ENCODE measurements around the gene POMGNT2. TPM values are rescaled to one million over a fixed set of nuclear protein-coding genes. Genes with fewer than 3 reads are reported as not detected.

Gene POMGNT2
- total RNA-seq, 2 donors from 2014 or later: 11.5 to 13.7 TPM

DNA sequence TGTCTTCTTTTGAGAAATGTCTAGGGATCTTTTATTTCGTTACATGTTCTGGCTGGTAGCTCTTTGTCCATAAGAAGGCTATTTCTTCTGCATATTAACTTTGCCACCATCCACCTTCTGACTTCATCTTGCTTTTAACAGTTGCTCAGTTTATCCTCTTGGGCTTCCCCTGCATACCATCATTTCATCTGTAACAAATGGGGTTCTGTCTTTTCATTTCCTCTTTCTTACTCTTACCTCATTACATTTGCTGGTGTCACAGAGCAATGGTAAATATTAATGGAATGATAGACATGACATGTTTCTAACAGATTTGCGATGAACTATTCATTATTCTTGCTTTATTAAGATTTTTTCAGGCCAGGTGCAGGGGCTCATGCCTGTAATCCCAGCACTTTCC, 64.4 kb downstream of the POMGNT2 start:
- intact Hi-C loops (cut with DNase I): no loop called here
- H3K27me3 ChIP-seq: no peaks in the 10 kb centered on the region
- no peaks in the 10 kb centered on the region for H3K36me3 ChIP-seq (replicated peaks in 1 of 2; ENCODE audit: insufficient read depth in 1 of 2, low read depth in 2 of 2)
- no peak overlapping the region for H3K4me3 ChIP-seq
- H3K4me1 ChIP-seq: no peaks in the 10 kb centered on the region
- H3K9me3 ChIP-seq: peaks cover 0 to 12% (median 0%) of the 10 kb centered on the region in 3 donors
- no peak overlapping the region for H3K27ac ChIP-seq
- 89 to 96% methylated on average over 2 of the region's 2 CpGs for WGBS, 2 donors
- TF ChIP-seq, protein P1, sequence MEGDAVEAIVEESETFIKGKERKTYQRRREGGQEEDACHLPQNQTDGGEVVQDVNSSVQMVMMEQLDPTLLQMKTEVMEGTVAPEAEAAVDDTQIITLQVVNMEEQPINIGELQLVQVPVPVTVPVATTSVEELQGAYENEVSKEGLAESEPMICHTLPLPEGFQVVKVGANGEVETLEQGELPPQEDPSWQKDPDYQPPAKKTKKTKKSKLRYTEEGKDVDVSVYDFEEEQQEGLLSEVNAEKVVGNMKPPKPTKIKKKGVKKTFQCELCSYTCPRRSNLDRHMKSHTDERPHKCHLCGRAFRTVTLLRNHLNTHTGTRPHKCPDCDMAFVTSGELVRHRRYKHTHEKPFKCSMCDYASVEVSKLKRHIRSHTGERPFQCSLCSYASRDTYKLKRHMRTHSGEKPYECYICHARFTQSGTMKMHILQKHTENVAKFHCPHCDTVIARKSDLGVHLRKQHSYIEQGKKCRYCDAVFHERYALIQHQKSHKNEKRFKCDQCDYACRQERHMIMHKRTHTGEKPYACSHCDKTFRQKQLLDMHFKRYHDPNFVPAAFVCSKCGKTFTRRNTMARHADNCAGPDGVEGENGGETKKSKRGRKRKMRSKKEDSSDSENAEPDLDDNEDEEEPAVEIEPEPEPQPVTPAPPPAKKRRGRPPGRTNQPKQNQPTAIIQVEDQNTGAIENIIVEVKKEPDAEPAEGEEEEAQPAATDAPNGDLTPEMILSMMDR (IDR thresholded peaks at IDR 0.05): no peak
- no peak for TF ChIP-seq POLR2A (IDR thresholded peaks at IDR 0.05)
- DNase-seq (no peak), ATAC-seq (no peak)

DNA sequence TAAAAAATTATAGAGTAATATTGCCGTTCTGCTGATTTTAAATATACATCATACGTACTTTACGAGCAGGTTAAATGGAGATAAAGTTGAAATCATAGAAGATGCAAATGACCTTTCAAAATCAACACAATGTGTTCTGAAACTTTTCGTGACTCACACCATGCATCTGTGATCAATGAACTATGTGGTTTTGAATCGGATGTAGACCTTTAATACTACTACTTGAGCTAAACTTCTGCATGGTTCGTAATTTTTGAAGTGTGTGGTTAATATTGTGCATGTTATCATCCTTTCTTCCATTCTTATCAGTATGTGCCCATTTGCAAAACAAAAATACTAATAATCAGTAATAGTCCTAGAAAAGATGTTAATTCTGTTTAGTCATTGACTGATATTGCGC, 67.9 kb downstream of the POMGNT2 start:
- DNase-seq (no peak), ATAC-seq (no peak)
- Histone ChIP-seq H3K27ac (no peak overlapping the region), H3K9me3 (no peaks in the 10 kb centered on the region), H3K4me1 (no peaks in the 10 kb centered on the region), H3K4me3 (no peak overlapping the region), H3K27me3 (no peaks in the 10 kb centered on the region), H3K36me3 (replicated peaks in 1 of 2; ENCODE audit: insufficient read depth in 1 of 2, low read depth in 2 of 2) (no peaks in the 10 kb centered on the region)
- 76 to 84% methylated on average over 7 of the region's 7 CpGs for WGBS, 2 donors
- intact Hi-C loops (cut with DNase I): no loop called here
- TF ChIP-seq, protein P1 (IDR thresholded peaks at IDR 0.05): no peak
- no peak for TF ChIP-seq POLR2A (IDR thresholded peaks at IDR 0.05)

- Histone ChIP-seq H3K4me3 (no peak overlapping the region), H3K9me3 (no peaks in the 10 kb centered on the region), H3K27ac (no peak overlapping the region), H3K4me1 (no peaks in the 10 kb centered on the region), H3K36me3 (replicated peaks in 1 of 2; ENCODE audit: insufficient read depth in 1 of 2, low read depth in 2 of 2) (no peaks in the 10 kb centered on the region), H3K27me3 (no peaks in the 10 kb centered on the region)
- DNase-seq (no peak), ATAC-seq (no peak)
- intact Hi-C loops (cut with DNase I): no loop called here
- WGBS, 2 donors: 83 to 89% methylated on average over 9 of the region's 9 CpGs
- TF ChIP-seq, protein P1 (IDR thresholded peaks at IDR 0.05): no peak
- TF ChIP-seq POLR2A (IDR thresholded peaks at IDR 0.05): no peak
These were observed 69.1 kb downstream of the POMGNT2 start for GRCh38 chr3:43036621-43037423.

DNA sequence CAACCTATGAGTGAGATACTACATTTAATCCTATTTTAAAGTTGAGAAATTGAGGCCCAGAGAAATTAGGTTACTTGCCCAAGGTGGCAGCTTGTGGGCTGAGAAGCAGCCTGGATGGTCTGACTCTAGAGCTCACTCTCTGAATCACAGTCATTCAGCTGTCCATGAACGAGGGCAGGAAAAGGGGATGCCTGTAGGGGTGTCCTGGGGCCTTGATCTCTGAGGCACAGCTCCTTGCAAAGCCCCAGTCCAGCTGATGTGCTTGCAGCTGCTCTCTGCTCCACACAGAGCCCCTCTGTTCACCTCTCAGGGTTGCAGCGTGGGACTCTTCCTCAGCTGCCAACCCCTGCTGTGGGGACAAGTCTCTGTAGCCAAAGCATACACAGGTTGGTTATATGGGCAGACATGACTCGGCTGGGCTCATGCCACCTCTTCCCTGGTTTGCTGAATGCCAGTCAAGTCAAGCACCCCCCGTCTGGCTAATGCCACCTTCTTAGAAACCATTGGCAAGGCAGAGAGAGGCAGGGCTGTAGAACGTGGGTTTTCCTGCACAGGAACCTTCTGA, 70.0 kb downstream of the POMGNT2 start:
- DNase-seq: no peak
- WGBS, 2 donors: 84 to 88% methylated on average over 5 of the region's 5 CpGs
- intact Hi-C loops (cut with DNase I): no loop called here

More for the DNA sequence above, 70.0 kb downstream of the POMGNT2 start:
- H3K4me3 ChIP-seq: no peak overlapping the region
- no peaks in the 10 kb centered on the region for H3K9me3 ChIP-seq
- no peaks in the 10 kb centered on the region for H3K4me1 ChIP-seq
- no peak for TF ChIP-seq POLR2A (IDR thresholded peaks at IDR 0.05)
- TF ChIP-seq, protein P1 (IDR thresholded peaks at IDR 0.05): no peak
- ATAC-seq: no peak
- no peak overlapping the region for H3K27ac ChIP-seq
- no peaks in the 10 kb centered on the region for H3K36me3 ChIP-seq (replicated peaks in 1 of 2; ENCODE audit: insufficient read depth in 1 of 2, low read depth in 2 of 2)
- H3K27me3 ChIP-seq: no peaks in the 10 kb centered on the region

Data from body of pancreas (tissue), 4 donors.